Effector memory CD8-positive, alpha-beta T cell (primary cell): ENCODE results near the gene PDLIM7.
A peak's percentile ranks its signal among the peaks of the same experiment; 100 is the strongest.

Experiments
- ATAC-seq: fragments of 150-1000 bp; cut with Tn5 transposase; replicated peaks from 2 replicates; pipeline ENCODE4 v1.10.0; 2021; ENCODE audit warnings: mild to moderate bottlenecking, moderate library complexity
- DNase-seq, 3 experiments: peaks; one replicate each; pipeline ENCODE4 v3.0.0; 2021
- H3K27ac Mint-ChIP-seq, 2 donors: one replicate each; pipeline ENCODE4 v1.8.0; 2022; ENCODE audit warnings: mild to moderate bottlenecking in 2 of 2, mixed read lengths in 2 of 2, moderate library complexity in 2 of 2
- H3K27me3 Mint-ChIP-seq, 2 donors: one replicate each; pipeline ENCODE4 v1.8.0; 2022; ENCODE audit warnings: mixed read lengths in 2 of 2
- H3K36me3 Mint-ChIP-seq: one replicate; pipeline ENCODE4 v1.8.0; 2022; ENCODE audit warnings: mild to moderate bottlenecking, moderate library complexity, mixed read lengths; ENCODE audit not compliant: insufficient read depth
- H3K4me1 Mint-ChIP-seq, 2 donors: one replicate each; pipeline ENCODE4 v1.8.0; 2022; ENCODE audit warnings: low read depth in 2 of 2, mixed read lengths in 2 of 2
- H3K4me3 Mint-ChIP-seq, 2 donors: one replicate each; pipeline ENCODE4 v1.8.0; 2022; ENCODE audit warnings: mild to moderate bottlenecking in 2 of 2, mixed read lengths in 2 of 2, moderate library complexity in 2 of 2
- H3K9me3 Mint-ChIP-seq, 2 donors: one replicate each; pipeline ENCODE4 v1.8.0; 2022; ENCODE audit warnings: mixed read lengths in 2 of 2

The PDLIM7 gene

DNA sequence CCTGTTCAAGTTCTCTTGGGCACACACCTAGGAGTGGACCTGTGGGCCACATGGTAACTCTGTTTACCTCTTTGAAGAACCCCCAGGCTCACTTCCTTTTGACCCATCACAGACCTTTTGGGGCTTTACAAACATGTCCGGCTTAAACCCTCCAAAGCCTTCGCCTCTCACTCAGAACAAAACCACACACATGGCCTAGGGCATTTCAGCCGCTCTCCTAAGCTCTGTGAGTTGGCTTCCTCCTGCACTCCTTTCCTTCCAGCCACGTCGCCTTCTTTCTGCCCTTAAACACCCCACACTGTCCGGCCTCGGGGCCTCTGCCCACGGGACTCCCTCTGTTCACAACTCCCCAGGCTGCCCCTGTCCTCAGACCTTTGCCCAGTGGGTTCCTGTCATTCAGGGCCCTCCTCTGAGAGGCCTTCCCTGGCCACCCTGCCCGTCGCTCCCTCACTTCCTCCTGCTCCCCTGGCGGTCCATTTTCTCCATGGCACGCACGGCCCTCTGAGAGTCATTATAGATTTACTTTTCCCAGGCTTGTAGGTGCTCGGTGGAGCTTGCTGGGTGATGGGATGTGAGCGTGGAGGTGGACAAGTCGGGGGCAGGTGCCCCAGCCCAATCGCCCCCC is 10.3 kb upstream of the PDLIM7 start:
- no peaks in the 10 kb centered on the region for H3K27me3 Mint-ChIP-seq
- ATAC-seq, result no peak

DNA sequence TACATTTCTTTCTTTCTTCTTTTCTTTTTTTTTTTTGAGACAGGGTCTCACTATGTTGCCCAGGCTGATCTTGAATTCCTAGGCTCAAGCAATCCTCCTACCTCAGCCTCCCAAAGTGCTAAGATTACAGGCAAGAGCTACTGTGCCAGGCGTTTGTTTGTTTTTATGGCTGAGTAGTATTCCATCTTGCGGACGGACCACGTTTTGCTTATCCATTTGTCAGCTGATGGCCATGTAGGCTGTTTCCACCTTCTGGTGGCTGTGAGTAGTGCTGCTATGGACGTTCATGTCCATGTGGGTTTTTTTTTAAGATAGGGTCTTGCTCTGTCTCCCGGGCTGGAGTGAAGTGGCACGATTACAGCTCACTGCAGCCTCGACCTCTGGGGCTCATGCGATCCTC is 9.8 kb upstream of the PDLIM7 start:
- Mint-ChIP-seq H3K27me3 (no peaks in the 10 kb centered on the region), H3K4me1 (peaks cover 0 to 3% of the 10 kb centered on the region in 2 donors), H3K4me3 (no peak overlapping the region), H3K9me3 (no peaks in the 10 kb centered on the region), H3K27ac (no peak overlapping the region), H3K36me3 (peaks cover 17% of the 10 kb centered on the region)
- ATAC-seq (no peak), DNase-seq (no peak)

More for the DNA sequence above, 10.3 kb upstream of the PDLIM7 start:
- Mint-ChIP-seq H3K4me3 (peak overlapping the region in 1 of 2 donors; percentile 7), H3K27ac (no peak overlapping the region), H3K4me1 (peaks cover 0 to 2% of the 10 kb centered on the region in 2 donors), H3K9me3 (no peaks in the 10 kb centered on the region), H3K36me3 (peaks cover 17% of the 10 kb centered on the region)
- no peak for DNase-seq

DNA sequence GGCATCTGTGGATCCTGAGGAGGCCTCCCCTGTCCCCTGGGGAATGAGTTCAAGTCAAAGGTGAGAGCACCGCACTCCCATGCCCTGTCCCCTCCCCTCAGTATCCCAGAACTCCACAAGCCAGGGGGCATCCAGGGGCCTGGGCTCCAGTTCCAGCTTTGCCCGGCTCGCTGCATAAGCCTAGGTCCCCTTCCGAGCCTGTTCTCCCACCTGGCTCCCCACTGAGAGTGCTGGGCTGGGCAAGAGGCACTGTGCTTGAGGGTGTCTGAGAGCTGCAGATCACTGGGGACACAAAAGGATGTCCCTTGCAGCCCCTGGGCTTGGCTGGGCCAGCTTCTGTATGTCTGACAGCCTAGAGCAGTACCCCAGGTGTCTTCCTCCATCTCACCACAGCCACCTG is 7.7 kb upstream of the PDLIM7 start:
- H3K4me3 Mint-ChIP-seq, result no peak overlapping the region

DNA sequence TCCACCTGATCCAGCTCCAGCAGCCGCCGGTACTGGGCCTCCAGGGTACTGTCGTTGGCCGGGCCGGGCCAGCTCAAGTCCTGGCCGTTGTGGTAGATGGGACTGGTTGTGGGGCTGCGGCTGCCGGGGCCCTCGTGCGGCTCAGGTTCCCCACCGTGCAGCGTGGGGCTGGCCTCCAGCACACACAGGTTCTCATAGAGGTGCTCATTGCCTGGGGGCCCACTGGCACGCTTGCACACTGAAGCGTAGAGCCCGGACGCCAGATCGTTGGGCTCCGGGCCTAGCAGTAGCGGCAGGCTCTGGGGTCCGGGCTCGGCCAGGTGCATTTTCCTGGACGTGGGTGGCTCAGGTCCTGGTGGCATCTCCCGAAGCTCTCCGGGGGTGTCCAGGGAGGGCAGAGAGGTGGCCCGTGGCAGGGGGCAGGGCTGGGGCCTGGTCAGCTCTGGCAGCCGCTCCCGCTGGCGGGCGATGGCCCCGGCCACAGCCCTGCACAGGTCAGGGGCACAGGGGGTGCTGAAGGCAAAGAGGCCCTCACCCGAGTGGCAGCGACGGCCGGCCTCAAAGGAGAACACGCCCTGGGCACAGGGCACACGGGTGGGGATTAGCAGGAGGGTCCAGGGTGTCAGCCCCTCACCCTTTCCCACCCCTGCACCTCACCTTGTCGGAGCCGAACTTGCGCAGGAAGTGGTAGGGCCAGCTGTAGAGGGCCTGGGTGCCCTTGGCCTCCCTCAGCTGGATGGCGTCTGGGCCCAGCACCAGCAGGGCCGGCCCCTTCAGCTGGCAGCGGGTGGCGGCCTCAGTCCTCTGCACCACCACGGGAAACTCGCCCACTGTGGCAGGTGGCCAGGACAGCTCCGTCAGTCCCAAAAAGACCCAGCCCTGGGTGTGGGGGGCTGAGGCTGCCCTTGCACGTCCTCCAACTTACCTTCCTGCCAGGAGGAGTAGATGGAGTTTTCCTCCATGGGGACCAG is 7.0 kb upstream of the PDLIM7 start:
- no peak overlapping the region for H3K4me3 Mint-ChIP-seq
- H3K27ac Mint-ChIP-seq, result no peak overlapping the region
- H3K36me3 Mint-ChIP-seq, result peaks cover 4% of the 10 kb centered on the region
- no peaks in the 10 kb centered on the region for H3K27me3 Mint-ChIP-seq
- no peak for ATAC-seq
- H3K4me1 Mint-ChIP-seq, result peaks cover 4 to 7% of the 10 kb centered on the region in 2 donors
- H3K9me3 Mint-ChIP-seq, result no peaks in the 10 kb centered on the region
- no peak for DNase-seq

More for the DNA sequence above, 7.7 kb upstream of the PDLIM7 start:
- Mint-ChIP-seq H3K36me3 (peaks cover 4% of the 10 kb centered on the region), H3K27me3 (no peaks in the 10 kb centered on the region), H3K27ac (no peak overlapping the region), H3K4me1 (peaks cover 4 to 7% of the 10 kb centered on the region in 2 donors), H3K9me3 (no peaks in the 10 kb centered on the region)
- ATAC-seq (no peak), DNase-seq (no peak)

DNA sequence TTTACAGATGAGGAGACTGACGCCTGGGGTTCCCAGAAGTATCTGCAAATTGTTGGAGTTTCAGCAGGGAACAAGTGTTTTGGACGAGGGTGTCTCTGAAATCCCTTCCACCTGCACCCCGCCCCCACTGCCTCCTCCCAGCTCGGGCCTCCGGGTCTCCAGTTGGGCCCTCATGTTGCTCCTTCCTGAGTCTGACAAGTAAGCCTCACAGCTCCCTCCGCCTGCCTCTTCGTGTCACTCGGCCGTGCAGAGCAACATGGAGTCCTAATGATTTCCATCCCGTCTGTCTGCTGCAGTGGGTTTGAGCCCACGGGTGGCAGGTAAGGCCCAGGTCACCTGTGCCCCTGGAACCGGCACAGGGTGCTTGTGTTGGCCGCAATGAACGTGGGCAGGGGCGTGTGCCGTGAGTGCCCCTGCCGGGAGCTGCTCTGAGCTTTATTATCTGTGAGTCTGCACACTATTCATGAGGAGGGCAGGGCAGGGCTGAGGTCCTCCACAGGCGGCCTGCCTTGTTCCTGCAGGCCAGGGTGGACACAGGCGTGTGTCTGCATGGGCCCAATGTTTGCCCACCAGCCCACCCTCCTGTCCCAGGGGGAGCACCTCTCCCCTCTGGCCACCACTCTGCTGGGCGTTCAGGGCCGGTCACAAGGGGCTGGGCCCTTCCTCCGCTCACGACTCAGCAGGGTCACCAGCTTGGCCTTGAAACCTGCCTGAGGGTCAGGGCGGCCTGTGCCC is 6.1 kb upstream of the PDLIM7 start:
- Mint-ChIP-seq H3K9me3 (no peaks in the 10 kb centered on the region), H3K27ac (no peak overlapping the region), H3K27me3 (no peaks in the 10 kb centered on the region), H3K4me3 (no peak overlapping the region), H3K4me1 (peaks cover 8 to 9% of the 10 kb centered on the region in 2 donors), H3K36me3 (peaks cover 4% of the 10 kb centered on the region)
- no peak for DNase-seq
- ATAC-seq, result no peak

DNA sequence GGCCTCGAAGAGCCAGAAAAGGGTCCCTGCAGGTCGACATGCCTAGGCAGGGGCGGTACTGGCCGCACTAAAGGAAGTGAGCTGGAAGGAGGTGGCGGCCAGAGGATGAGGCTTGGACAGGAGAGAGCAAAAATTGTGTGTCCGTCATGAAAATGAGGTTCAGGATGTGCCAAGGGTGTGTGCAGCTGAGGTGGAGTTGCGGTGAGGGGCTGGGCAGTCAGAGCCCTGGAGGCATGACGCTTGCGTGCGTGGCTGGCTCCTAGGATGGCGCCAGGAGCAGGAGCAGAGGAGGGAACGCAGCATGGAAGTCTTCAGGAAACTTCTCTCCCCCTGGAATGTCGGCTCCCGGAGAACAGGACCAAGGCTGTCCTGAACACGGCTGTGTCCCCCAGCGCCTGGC is 5.5 kb upstream of the PDLIM7 start:
- H3K27me3 Mint-ChIP-seq, result no peaks in the 10 kb centered on the region
- peaks cover 4% of the 10 kb centered on the region for H3K36me3 Mint-ChIP-seq
- H3K9me3 Mint-ChIP-seq, result no peaks in the 10 kb centered on the region
- H3K4me1 Mint-ChIP-seq, result peaks cover 12 to 13% of the 10 kb centered on the region in 2 donors
- H3K27ac Mint-ChIP-seq, result no peak overlapping the region
- DNase-seq (no peak), ATAC-seq (no peak)
- no peak overlapping the region for H3K4me3 Mint-ChIP-seq

DNA sequence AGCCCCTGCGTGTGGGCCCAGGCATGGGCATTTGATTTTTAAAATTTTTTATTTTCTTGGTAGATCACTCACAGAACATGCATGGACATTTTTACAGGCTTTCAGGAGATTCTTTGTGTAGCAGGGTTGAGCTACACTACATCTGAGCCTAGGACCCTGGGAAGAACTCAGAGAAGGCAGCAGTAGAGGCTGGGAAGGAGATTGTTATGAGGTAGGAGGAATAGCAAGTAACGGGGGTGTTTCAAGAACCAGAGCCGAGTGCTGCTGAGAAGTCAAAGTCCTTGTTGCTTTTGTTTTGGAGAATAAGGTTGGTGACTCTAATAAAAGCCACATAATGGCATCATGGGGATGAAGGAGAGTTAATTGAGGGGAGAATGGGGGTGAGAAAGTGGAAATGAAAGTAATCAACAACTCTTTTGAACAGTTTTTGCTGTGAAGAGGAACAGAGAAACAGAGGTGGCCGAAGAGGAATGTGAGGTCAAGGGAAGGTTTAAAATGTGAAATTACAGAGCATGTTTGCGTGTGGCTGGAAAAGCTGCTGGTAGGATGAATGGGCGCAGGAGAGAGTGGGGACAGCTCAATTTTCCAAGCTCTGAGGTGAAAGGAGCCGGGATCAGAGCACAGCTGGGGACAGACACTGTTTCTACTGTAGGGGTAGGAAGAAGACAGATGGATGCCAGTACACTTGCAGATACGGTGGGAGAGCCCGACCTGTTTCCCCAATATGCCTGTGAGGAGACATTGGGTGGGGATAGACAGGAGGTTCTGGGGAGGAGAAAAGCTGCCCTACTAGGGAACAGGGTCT is 4.7 kb upstream of the PDLIM7 start:
- ATAC-seq (no peak), DNase-seq (no peak)
- H3K4me1 Mint-ChIP-seq, result peaks cover 12 to 15% of the 10 kb centered on the region in 2 donors
- H3K27ac Mint-ChIP-seq, result no peak overlapping the region
- no peaks in the 10 kb centered on the region for H3K9me3 Mint-ChIP-seq
- H3K27me3 Mint-ChIP-seq, result no peaks in the 10 kb centered on the region
- H3K36me3 Mint-ChIP-seq, result peaks cover 4% of the 10 kb centered on the region
- no peak overlapping the region for H3K4me3 Mint-ChIP-seq

DNA sequence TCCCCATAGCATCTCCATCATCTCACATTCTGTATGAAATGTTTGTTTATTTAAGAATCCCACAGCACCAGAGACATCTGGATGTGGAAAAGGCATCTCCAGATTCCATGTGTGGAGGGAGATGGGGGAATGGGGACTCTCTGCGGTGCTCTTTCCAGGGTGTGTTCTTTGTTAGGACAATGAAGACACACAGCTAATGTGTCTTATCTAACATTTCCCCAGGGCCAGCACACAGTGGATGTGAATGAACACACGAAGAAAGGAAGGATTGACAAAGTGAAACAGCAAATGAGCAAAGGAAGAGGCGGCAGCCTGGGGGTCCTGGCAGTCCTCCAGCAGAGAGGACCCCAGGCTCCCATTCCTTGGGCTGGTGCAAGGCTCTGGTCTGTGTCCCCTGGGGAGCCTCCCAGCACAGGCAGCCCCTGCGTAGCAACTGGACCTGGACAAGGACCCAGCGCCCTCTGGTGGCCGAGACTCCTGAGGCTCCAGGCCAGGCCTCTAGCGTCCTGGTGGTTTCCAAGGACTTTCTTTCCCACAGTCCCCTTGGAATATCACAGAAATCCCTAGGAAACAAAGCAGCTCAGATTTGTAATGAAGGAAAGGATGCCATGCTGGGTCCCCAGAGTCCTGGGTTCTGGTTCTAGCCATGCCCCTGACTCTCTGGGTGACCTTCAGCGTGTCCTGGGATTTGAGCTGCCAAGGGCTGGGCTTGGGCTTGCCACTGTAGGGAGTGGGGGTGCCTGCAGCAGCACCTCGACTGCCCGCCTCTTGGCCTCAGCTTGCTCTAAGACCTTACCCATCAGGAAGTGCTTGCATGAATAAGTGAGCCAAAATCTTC is 3.5 kb upstream of the PDLIM7 start:
- ATAC-seq, result peak; percentile 34
- no peaks in the 10 kb centered on the region for H3K27me3 Mint-ChIP-seq
- peaks cover 18 to 19% of the 10 kb centered on the region in 2 donors for H3K4me1 Mint-ChIP-seq
- no peak overlapping the region for H3K27ac Mint-ChIP-seq
- H3K4me3 Mint-ChIP-seq, result no peak overlapping the region
- peak; percentile 82 to 85 (median 84) for DNase-seq
- H3K36me3 Mint-ChIP-seq, result no peaks in the 10 kb centered on the region
- H3K9me3 Mint-ChIP-seq, result no peaks in the 10 kb centered on the region

DNA sequence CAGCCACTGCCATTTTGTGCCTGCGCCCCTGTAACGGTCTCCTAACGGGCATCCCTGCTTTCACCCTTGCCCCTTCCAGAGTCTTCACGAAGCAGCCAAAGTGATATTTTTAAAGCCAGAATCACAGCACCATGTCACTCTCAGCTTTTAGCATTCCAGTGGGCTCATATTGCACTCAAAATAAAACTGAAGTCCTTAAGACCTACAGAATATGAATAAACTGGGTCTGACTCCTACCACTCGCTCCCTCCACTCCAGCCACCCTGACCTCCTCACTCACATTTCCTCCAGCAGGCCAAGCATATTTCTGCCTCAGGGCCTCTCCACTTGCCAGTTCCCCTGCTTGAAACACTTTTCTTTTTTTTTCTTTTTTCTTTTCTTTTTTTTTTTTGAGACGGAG is 2.4 kb upstream of the PDLIM7 start:
- DNase-seq, result no peak
- H3K4me1 Mint-ChIP-seq, result peaks cover 19 to 20% of the 10 kb centered on the region in 2 donors
- H3K27me3 Mint-ChIP-seq, result no peaks in the 10 kb centered on the region
- H3K36me3 Mint-ChIP-seq, result no peaks in the 10 kb centered on the region
- no peak overlapping the region for H3K4me3 Mint-ChIP-seq
- ATAC-seq, result no peak
- no peak overlapping the region for H3K27ac Mint-ChIP-seq
- H3K9me3 Mint-ChIP-seq, result no peaks in the 10 kb centered on the region

DNA sequence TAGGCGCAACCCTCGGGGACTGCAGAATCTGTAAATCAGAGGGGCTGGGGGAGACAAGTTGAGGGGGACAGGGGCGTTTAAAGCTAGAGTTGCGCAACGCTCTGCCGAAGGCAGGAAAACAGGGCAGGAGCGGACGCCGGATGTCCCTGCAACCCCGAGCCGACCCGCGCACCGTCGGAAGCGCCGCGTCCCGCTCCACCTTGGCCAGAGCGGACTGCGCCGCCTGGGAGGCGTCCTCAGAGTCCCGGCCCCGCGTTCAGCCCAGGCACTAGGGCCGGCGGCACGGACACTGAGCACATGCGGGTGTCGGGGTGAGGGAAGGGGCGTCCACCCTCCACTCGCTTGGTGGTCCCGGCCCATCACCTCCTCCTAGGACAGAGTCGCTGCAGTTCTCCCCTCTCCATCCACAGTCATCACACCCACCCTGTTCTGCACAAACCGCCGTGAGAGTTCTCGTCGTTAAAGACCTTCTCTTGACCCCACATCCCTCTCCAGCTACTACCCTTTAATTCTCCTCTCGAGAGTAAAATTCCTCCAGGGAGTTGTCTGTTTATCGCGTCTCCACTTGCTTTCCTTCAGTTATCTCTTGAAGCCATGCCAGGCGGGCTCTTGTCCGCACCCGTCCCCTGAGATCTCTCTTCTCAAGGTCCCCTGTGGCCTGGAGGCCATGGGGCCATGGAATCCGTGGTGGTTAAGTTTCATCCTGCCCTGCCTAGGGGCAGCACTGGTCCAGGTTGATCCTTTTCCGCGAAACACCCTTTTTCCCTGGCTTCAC is 796 bp upstream of the PDLIM7 start:
- Mint-ChIP-seq H3K36me3 (peaks cover 3% of the 10 kb centered on the region), H3K27ac (peak overlapping the region; percentile 47 to 88), H3K4me3 (peak overlapping the region; percentile 78 to 83), H3K27me3 (no peaks in the 10 kb centered on the region), H3K9me3 (no peaks in the 10 kb centered on the region), H3K4me1 (peaks cover 23% of the 10 kb centered on the region in 2 donors)
- DNase-seq (no peak), ATAC-seq (peak; percentile 4)

DNA sequence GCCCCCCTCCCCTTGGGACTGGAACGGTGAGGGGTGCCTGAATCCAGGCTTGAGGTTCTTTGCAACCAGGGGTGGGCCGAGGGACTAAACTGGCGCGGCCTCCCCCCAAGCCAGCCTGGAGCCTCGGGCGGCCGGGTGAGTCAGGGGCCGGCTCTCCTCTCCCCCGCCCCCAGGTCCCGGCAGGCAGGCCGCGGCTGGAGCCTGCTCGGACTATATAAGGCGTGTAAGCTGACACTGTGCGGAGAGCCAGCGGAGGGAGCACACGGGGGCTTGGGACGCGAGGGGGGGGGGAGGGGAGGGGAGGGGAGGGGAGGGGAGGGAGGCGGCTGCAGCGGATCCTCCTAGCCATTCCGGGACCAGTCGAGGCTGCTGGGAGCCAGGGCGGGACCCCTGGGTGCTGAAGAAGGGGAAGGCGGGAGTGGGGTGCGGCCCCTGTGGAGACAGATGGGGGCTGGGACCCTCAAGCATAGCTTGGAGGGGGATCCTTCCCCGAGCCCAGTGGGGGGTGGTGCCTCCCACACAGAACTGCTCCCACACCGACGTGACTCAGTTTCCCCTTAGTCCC is 595 bp downstream of the PDLIM7 start:
- DNase-seq, result no peak
- no peaks in the 10 kb centered on the region for H3K27me3 Mint-ChIP-seq

More for the DNA sequence above, 595 bp downstream of the PDLIM7 start:
- Mint-ChIP-seq H3K9me3 (no peaks in the 10 kb centered on the region), H3K36me3 (peaks cover 3% of the 10 kb centered on the region), H3K4me3 (peak overlapping the region; percentile 78 to 83), H3K27ac (no peak overlapping the region), H3K4me1 (peaks cover 26 to 29% of the 10 kb centered on the region in 2 donors)
- ATAC-seq, result no peak
